Glutamatergic neuron (in vitro differentiated cells): ENCODE measurements around the gene CD86. TPM values are rescaled to one million over a fixed set of nuclear protein-coding genes. Genes with fewer than 3 reads are reported as not detected.

ENCODE experiments used
- DNase-seq: peaks from one replicate; pipeline ENCODE4 v3.0.0; 2022
- H3K27ac Mint-ChIP-seq: one replicate; pipeline ENCODE4 v1.8.0; 2020; ENCODE audit warnings: mild to moderate bottlenecking, mixed read lengths, inconsistent platforms; ENCODE audit not compliant: unreplicated experiment
- H3K27me3 Mint-ChIP-seq: one replicate; pipeline ENCODE4 v1.8.0; 2020; ENCODE audit warnings: mild to moderate bottlenecking, moderate library complexity, mixed read lengths, inconsistent platforms; ENCODE audit not compliant: unreplicated experiment
- H3K36me3 Mint-ChIP-seq: one replicate; pipeline ENCODE4 v1.8.0; 2020; ENCODE audit warnings: mild to moderate bottlenecking, mixed read lengths, inconsistent platforms; ENCODE audit not compliant: unreplicated experiment
- H3K4me1 Mint-ChIP-seq: one replicate; pipeline ENCODE4 v1.8.0; 2020; ENCODE audit warnings: mild to moderate bottlenecking, low read depth, mixed read lengths, inconsistent platforms; ENCODE audit not compliant: unreplicated experiment
- H3K4me3 Mint-ChIP-seq: one replicate; pipeline ENCODE4 v1.8.0; 2020; ENCODE audit warnings: mild to moderate bottlenecking, mixed read lengths, inconsistent platforms; ENCODE audit not compliant: unreplicated experiment
- H3K9me3 Mint-ChIP-seq: one replicate; pipeline ENCODE4 v1.8.0; 2020; ENCODE audit warnings: mild to moderate bottlenecking, moderate library complexity, mixed read lengths, inconsistent platforms; ENCODE audit not compliant: unreplicated experiment
- CTCF ChIP-seq: fragments of 200-600 bp; sonication (generic); IDR thresholded peaks from one replicate; pipeline ENCODE4 v1.5.0; 2021; ENCODE audit not compliant: partially characterized antibody, unreplicated experiment
- long read RNA-seq: library from polyadenylated mRNA; unstranded; transcript quantifications from one replicate; pipeline ENCODE4 v2.0.0, GENCODE V29; 2020; ENCODE audit not compliant: unreplicated experiment
- total RNA-seq: library from RNA; stranded (reverse); fragmentation: NEBNext Ultra II Directional; extraction: Animal tissue kit (Norgen Biotek cat#: 25700); gene quantifications from one replicate; pipeline ENCODE4 v1.2.1, GENCODE V29; 2021; ENCODE audit not compliant: unreplicated experiment

Gene CD86
- total RNA-seq: not detected
- long read RNA-seq: 0 reads

DNA sequence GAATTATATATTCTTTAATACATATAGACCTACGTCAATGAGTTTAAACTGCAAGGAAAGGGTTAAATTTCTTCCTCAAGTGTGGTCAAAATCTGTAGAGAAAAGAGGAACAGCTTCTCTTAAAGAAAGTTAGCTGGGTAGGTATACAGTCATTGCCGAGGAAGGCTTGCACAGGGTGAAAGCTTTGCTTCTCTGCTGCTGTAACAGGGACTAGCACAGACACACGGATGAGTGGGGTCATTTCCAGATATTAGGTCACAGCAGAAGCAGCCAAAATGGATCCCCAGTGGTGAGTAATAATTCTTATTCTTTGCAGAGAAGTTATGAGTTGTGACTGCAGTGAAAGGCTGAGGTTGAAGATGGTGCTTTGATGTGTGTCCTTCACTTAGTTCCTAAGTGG lies at the start of gene CD86:
Gene CD86, plus strand, starts transcription at position 148 of the 400 bp plus-strand sequence. Its CDS starts 128 bp downstream, at position 276.
- no peak for TF ChIP-seq CTCF
- no peak for DNase-seq
- no peak within 1 kb of the TSS for H3K27ac Mint-ChIP-seq
- H3K27me3 Mint-ChIP-seq: no peaks in the 10 kb centered on the region
- H3K4me3 Mint-ChIP-seq: no peak within 1 kb of the TSS
- peaks cover 6% of the 10 kb centered on the region for H3K9me3 Mint-ChIP-seq
- H3K36me3 Mint-ChIP-seq: no peaks in the 10 kb centered on the region
- no peaks in the 10 kb centered on the region for H3K4me1 Mint-ChIP-seq

GRCh38 chr3:122006267-122006666 lies 48.9 kb upstream of the CD86 start:
- Mint-ChIP-seq H3K4me1 (no peaks in the 10 kb centered on the region), H3K9me3 (peaks cover 5% of the 10 kb centered on the region)

DNA sequence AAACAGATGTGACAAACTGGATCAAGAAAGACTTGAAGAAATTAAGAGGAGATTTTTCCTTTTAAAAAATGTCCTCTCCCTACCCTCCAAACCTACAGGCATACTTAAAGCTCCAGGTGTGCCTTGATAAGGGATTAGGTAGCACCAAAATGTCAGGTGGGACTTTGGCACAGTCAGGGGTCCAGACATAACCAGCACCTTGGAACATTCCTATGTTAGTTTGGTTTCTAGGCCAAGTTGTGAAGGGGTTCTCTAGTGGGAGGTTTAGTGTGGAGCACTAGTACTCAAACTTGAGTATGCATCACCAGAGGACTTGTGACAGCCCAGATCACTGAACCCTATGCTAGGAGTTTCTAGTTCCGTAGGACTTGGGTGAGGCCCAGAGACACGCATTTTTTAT lies 47.0 kb upstream of the CD86 start:
- Mint-ChIP-seq H3K4me3 (no peak overlapping the region), H3K36me3 (no peaks in the 10 kb centered on the region), H3K9me3 (peaks cover 5% of the 10 kb centered on the region), H3K4me1 (no peaks in the 10 kb centered on the region), H3K27ac (no peak overlapping the region), H3K27me3 (peaks cover 4% of the 10 kb centered on the region)
- no peak for TF ChIP-seq CTCF
- DNase-seq: no peak

More at GRCh38 chr3:122006267-122006666, 48.9 kb upstream of the CD86 start:
- Mint-ChIP-seq H3K36me3 (no peaks in the 10 kb centered on the region), H3K4me3 (no peak overlapping the region), H3K27me3 (peaks cover 4% of the 10 kb centered on the region), H3K27ac (no peak overlapping the region)
- no peak for TF ChIP-seq CTCF
- DNase-seq: no peak

DNA sequence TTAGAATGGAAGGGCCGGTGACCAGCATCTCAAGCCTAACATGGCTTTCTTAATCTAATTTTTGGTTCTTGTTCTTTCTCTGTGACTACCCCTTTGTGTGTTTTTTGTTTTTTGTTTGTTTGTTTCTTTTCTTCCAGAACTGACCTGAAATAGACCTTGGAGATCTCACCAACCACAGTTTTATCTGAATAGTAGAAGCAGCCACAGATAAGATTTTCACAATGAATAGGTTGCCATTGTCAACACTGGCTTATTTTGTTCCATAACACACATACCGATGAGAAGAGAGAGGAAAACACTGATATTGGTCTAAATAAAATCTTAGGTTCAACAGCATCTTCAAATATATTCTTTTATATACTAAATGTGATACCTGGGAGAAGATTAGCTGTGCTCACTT lies 44.7 kb upstream of the CD86 start:
- H3K27me3 Mint-ChIP-seq: peaks cover under 1% of the 10 kb centered on the region
- H3K36me3 Mint-ChIP-seq: no peaks in the 10 kb centered on the region
- TF ChIP-seq CTCF: no peak
- H3K9me3 Mint-ChIP-seq: peaks cover 4% of the 10 kb centered on the region
- no peak for DNase-seq
- no peaks in the 10 kb centered on the region for H3K4me1 Mint-ChIP-seq
- no peak overlapping the region for H3K27ac Mint-ChIP-seq
- H3K4me3 Mint-ChIP-seq: no peak overlapping the region

- H3K4me3 Mint-ChIP-seq: no peak overlapping the region
- H3K27me3 Mint-ChIP-seq: no peaks in the 10 kb centered on the region
- no peak for DNase-seq
Measured at GRCh38 chr3:122011396-122011795, 43.8 kb upstream of the CD86 start.

More at GRCh38 chr3:122011396-122011795, 43.8 kb upstream of the CD86 start:
- H3K9me3 Mint-ChIP-seq: peaks cover 5% of the 10 kb centered on the region
- no peaks in the 10 kb centered on the region for H3K4me1 Mint-ChIP-seq
- no peak for TF ChIP-seq CTCF
- peaks cover 1% of the 10 kb centered on the region for H3K36me3 Mint-ChIP-seq
- H3K27ac Mint-ChIP-seq: no peak overlapping the region
